MM.1S (cell line): Measurements from ENCODE around the gene PROM2.

Source experiments
- CTCF ChIP-seq: fragments of 300-600 bp; sonication (generic); IDR thresholded peaks from 2 replicates; pipeline ENCODE4 v1.5.1; 2016; ENCODE audit warnings: antibody characterized with exemption, low read length, mixed read lengths
- EZH2 ChIP-seq: fragments of 300-600 bp; sonication (generic); optimal IDR thresholded peaks from 2 replicates; pipeline ENCODE3; 2017; ENCODE audit warnings: low read depth, mild to moderate bottlenecking, antibody characterized with exemption, low read length, mixed read lengths
- EZH2phosphoT487 ChIP-seq: fragments of 300-600 bp; sonication (generic); IDR thresholded peaks from 2 replicates; pipeline ENCODE4 v1.6.1; 2018; ENCODE audit warnings: antibody characterized with exemption, low read length

DNA sequence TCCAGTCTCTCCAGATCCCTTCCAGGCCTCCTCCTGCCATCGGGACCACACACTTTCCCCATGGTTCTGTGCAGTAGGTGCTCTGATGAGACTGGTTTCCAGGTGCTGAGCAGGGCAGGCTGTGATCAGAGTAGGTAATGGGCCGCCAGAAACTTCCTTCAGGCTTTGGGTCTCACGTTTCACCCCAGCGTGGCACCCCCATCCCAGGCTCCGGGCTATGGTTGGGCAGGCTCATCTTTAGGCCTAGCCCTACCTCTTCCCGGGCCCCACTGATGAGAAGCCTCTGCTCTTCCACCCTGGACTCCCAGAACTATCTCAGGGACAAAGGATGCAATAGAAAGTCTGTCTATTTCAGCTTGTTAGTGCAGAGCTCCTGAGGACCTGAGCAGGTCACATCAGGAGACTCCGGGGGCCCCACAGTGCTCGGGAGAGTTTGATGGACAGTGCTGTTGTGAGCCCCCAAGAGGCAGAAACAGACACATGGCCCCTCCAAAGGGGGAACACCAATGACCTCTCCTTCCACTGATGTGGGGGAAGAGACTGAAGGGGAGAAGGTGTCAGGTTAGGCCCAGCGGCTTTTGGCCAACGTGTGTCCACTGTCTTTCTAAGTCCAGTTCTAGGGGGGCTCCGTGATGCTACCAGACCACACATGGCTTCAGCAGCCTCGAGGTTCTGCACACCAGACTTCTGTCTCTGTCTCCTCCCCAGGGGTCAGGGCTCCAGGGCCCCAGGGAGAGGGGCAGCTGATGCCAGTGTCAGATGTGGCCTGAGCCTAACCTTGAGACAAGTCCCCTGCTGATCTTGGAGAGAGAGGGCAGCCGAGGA is 5.8 kb upstream of the PROM2 start:
- no peak for TF ChIP-seq EZH2
- TF ChIP-seq CTCF = no peak
- TF ChIP-seq EZH2phosphoT487 = no peak
